Measurements from ENCODE around the gene GMPPA. TPM values are rescaled to one million over a fixed set of nuclear protein-coding genes. Genes with fewer than 3 reads are reported as not detected.

Gene GMPPA
- total and polyA plus RNA-seq, 9 of the 15 experiments (the other 6 are each of a cell fraction or from before 2014, with no cell fraction given): 7.0 to 101 (median 66.7) TPM

- TF ChIP-seq C11orf30 (IDR thresholded peaks at IDR 0.05; ENCODE audit: low read depth) (no peak), HMG20B (CRISPR knock-in tag; IDR thresholded peaks at IDR 0.05) (no peak), MCM5 (IDR thresholded peaks at IDR 0.05; ENCODE audit: low read depth) (no peak), NEUROD1 (IDR thresholded peaks at IDR 0.05; ENCODE audit: borderline replicate concordance, low read depth, low read length, partially characterized antibody) (peak; percentile 56), ZNF699 (CRISPR knock-in tag; IDR thresholded peaks at IDR 0.05; ENCODE audit: insufficient replicate concordance) (no peak), PTTG1 (tag; IDR thresholded peaks at IDR 0.05; ENCODE audit: low read depth) (no peak), ZNF24 (IDR thresholded peaks at IDR 0.05) (no peak; the same call in 1 of the 2 replicates), SIN3B (IDR thresholded peaks at IDR 0.05; ENCODE audit: low read depth) (no peak), CBX3 (IDR thresholded peaks at IDR 0.05; ENCODE audit: borderline replicate concordance in 1 of 2, low read length in 2 of 2) (no peak), MAFF (IDR thresholded peaks at IDR 0.05; ENCODE audit: low read length) (no peak), KAT7 (CRISPR knock-in tag; IDR thresholded peaks at IDR 0.05; ENCODE audit: borderline replicate concordance) (peak; percentile 72; the same call in 1 of the 2 replicates), TAL1 (IDR thresholded peaks at IDR 0.05) (no peak), CAMTA2 (CRISPR knock-in tag; conservative IDR thresholded peaks at IDR 0.05) (no peak), NFE2L1 (tag; IDR thresholded peaks at IDR 0.05; ENCODE audit: borderline replicate concordance, low read depth) (no peak), POLR2G (IDR thresholded peaks at IDR 0.05; ENCODE audit: low read depth, low read length) (peak; percentile 33; the same call in 1 of the 2 replicates), NR4A1 (CRISPR knock-in tag; IDR thresholded peaks at IDR 0.05) (no peak), NR4A1 (tag; IDR thresholded peaks at IDR 0.05) (no peak), MLLT1 (IDR thresholded peaks at IDR 0.05) (no peak), CEBPG (CRISPR knock-in tag; IDR thresholded peaks at IDR 0.05) (no peak), CEBPG (tag; conservative IDR thresholded peaks at IDR 0.05 in 1 of 2, IDR thresholded peaks at IDR 0.05 in 1 of 2) (no peak), RFX5 (IDR thresholded peaks at IDR 0.05; ENCODE audit: low read depth, low read length) (no peak), ZFP36 (IDR thresholded peaks at IDR 0.05; ENCODE audit: low read depth, low read length, partially characterized antibody) (peak; percentile 14), FOXA1 (IDR thresholded peaks at IDR 0.05; ENCODE audit: borderline replicate concordance) (no peak)
- TF ChIP-seq, protein P1, sequence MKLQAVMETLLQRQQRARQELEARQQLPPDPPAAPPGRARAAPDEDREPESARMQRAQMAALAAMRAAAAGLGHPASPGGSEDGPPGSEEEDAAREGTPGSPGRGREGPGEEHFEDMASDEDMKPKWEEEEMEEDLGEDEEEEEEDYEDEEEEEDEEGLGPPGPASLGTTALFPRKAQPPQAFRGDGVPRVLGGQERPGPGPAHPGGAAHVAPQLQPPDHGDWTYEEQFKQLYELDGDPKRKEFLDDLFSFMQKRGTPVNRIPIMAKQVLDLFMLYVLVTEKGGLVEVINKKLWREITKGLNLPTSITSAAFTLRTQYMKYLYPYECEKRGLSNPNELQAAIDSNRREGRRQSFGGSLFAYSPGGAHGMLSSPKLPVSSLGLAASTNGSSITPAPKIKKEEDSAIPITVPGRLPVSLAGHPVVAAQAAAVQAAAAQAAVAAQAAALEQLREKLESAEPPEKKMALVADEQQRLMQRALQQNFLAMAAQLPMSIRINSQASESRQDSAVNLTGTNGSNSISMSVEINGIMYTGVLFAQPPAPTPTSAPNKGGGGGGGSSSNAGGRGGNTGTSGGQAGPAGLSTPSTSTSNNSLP (IDR thresholded peaks at IDR 0.05; ENCODE audit: borderline replicate concordance, low read depth, low read length): no peak
- TF ChIP-seq, protein P2, sequence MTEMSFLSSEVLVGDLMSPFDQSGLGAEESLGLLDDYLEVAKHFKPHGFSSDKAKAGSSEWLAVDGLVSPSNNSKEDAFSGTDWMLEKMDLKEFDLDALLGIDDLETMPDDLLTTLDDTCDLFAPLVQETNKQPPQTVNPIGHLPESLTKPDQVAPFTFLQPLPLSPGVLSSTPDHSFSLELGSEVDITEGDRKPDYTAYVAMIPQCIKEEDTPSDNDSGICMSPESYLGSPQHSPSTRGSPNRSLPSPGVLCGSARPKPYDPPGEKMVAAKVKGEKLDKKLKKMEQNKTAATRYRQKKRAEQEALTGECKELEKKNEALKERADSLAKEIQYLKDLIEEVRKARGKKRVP (CRISPR knock-in tag; IDR thresholded peaks at IDR 0.05): no peak
Measured at GRCh38 chr2:219530048-219530963, 31.6 kb downstream of the GMPPA start (continued).

All from K562 (cell line).